Stimulated activated CD8-positive, alpha-beta memory T cell treated with anti-CD3 and anti-CD28 coated beads, Interleukin-12 subunit alpha, Interleukin-12 subunit beta, amount 100 ng/mL, for 24 hours (primary cell): ENCODE results near the gene ACOT7.

Experiments used
- DNase-seq: peaks from one replicate; pipeline ENCODE4 v3.0.0-alpha.2; 2020; ENCODE audit errors: extremely low read depth

Gene ACOT7

DNA sequence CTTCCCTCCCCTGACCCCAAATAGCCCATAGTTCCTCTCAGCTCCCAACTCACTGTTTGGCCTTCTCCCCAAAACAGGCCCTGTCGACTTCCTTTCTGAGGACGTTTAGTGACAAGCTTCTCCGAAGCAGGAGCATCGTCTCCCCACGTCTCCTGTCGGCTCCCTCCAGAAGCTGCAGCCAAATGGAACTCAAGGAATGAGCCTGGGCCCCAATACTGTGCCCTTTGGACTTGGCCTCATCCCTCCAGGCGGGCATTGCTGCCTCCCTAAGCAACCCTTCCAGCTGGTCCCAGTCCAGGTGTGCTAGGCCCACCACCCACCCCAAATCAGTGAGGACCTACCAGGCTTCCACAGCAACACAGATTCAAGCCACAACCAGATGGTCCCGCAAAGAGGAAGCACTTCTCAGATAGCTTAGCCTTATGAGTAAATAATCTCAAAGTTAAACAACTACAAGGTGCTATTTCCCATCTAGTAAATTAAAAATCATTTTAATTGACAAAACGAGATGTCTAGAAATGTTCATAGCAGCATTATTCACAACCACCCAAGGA, 33.0 kb downstream of the ACOT7 start:
- DNase-seq = no peak

- DNase-seq = no peak
Observed at GRCh38 chr1:6360117-6360496, 33.5 kb downstream of the ACOT7 start.

DNA sequence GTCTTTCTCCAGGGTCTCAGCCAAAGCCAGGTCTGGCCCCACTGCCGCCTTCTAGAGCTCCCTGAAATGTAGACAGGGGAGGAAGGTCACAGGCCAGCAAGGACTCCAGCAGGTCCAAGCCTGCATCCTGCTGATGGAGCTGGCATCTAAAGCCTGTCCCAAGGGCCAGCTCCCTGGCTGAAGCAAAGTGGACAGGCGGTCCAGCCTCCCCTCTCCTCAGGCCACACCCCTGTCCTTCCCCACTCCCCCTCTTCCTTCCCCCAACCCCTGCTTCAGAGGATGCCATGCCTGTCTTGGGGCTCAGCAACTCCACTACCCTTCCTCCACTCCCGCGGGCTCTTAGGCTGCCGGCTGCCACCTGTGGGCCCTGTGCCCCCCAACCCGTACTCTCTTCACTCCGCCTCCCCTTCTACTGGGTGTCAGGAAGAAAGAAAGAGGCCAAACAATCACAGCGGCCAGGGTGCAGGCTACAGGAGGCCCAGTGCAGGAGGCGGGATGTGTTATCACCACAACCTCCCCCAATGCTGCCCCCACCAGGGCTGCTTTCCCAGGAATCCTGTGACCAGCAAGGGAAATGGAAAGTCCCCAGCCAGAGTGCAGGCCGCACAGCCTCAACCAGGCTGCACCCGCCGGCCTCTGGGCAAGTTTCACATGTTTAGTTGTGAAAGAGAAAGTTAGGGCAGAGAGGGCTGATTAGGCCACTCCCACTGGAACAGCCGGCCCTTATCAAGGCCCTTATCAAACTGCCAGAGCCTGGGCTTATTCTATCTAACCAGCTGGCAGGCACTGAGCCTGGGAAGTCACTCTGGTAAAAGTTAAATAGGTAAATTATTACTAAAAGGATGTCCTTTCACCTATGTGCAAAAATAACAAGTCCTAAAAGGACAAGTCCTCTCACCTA, 34.1 kb downstream of the ACOT7 start:
- DNase-seq = no peak

GRCh38 chr1:6358757-6359201, 34.8 kb downstream of the ACOT7 start:
- DNase-seq = no peak

DNA sequence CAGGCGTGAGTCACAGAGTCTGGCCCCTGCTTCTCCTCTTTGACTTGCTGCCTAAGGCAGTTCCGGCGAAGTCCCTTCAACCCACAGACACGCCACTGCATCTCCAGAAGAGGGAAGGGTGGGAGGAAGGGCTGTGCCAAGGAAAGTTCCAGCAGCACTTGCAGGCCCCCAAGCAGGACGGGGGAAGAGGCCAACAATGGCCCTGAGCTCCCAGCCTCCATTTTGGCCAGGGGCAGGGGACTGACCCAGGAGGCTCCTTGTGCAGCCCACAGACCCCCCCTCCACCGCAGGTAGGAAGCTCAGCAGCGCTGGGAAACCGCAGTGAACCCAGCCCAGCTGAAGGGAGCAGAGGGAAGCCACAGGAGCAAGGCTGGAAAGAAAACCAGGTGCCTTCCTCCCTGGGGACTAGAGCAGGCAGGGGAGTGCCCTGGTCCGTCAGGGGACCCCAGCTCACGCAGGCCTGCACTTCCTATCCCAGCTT, 35.4 kb downstream of the ACOT7 start:
- no peak for DNase-seq

DNA sequence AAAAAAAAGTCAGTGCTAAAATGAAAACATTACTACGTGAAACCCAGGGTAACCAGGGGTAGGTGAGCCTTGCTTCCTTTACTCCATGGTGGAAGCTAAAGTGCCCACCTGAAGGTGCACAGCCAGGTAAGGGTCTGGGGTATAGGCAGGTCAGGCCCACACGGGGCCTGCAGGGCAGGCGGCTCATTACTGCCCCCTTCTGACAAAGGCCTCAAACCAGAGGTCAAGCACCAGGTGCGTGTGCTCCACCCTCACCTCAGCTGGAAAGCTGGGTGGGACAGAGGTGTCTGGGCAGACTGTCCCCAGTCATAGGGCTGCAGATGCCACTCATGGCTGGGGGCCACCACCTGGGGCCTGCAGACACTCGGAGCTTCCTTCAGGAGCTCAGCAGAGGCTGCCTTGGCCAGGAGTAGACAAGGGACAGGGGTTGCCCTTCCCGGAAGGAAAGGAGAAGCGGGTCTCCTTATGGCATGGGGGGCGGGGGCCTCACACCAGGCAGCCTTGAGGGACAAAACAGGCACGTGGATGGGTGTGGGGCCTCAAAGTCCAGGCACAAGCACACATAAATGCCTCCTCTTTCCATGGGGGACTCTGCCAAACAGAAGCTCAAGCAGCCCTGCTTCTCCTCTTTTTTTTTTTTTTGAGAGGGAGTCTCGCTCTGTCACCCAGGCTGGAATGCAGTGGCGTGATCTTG, 36.2 kb downstream of the ACOT7 start:
- no peak for DNase-seq

DNA sequence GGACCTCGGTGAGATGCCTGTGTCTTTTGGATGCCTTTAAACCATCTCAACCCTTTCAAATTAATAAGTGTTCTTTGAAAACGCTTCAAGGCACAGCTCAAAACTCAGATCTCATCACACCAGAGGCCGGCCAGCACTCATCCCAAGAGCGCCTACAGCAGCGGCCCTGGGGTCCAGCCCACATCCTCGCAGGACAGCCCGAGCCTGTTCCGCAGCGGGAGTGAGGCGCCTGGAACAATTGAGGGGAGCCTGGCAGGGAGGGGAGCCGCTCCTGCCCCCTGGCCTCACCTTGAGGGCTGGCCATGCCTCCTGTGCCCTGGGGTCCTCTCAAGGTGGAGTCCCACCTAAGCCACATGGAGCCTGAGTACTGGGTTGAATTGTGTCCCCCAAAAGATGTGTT, 37.9 kb downstream of the ACOT7 start:
- DNase-seq = no peak

GRCh38 chr1:6354659-6355317, 38.8 kb downstream of the ACOT7 start:
- DNase-seq = no peak

DNA sequence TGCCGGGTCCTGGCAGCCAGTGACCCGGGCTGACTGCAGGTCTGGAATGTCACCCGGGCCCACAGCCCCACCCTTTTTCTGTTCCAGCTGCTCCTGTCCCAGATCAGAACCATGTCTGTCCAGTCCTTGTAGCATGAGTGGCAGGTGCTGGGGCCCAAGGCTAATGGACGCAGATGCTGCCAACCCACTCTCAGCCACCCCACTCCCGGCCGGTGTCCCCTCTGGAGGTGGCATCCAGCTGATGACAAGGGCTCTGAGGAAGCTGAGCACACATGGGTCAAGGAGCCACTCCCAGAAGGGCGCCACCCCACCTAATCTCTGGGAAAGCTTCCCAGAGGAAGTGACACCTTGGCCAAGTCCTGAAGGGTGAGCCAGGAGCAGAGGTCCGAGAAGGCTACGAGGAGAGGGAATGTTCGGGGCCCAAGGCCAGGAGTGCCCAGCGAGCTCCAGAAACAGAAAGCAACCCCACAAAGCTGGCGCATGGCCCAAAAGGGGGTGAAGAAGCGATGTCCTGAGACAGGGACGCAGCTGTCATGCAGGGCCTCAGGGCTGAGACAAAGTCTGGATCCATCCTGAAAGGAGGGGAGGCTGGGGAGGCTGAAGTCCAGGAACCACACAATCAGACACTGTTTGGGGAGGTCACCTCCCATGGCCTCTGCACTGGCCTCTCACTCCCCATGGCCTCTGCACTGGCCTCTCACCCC, 39.5 kb downstream of the ACOT7 start:
- no peak for DNase-seq

DNA sequence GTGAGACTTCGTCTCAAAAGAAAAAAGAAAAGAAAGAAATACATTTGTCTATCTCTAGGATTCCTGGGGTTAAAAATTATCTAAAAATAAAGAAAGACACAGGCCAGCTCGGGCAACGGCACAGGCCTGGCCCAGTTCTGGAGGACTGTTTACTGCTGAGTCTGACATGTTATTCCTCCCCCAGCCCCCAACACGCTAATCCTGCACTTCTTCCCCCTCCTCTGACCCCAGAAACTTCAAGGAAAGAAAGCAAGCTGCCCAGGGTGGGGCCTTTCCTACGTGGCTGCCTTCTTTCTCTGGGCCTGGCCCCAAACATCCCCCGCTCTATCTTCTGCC, 40.0 kb downstream of the ACOT7 start:
- no peak for DNase-seq

GRCh38 chr1:6352138-6352563, 41.4 kb downstream of the ACOT7 start:
- DNase-seq = no peak

DNA sequence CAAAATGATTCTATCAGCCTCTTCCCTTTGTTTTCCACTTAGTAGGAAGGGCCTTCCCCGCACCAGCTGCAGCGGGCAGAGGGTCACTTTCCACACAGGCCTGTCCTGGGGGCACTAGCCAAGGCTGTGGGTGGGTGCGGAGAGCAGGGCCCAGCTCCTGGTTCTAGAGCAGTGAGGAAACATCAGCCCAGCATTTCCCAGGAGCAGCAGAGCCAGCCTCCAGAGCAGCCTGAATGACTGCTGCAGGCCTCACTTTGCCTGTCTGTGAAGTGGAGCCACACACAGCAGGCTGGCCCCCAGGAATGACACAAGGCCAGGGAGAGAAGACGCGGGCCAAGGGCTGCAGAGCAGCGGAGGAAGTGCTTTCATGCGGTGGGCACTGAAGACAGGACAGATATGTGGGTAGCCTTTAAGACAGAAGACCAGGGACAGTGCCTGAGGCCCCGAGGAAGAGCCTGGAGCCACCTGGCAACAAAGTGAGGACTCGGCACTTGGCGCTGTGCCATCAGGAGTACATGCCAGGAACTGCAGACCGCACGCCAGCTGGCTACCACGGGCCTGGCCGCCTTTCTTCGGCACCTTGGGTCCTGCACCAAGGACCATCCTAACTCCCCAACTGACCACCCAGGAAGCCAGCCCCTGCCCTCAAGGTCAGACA, 42.0 kb downstream of the ACOT7 start:
- no peak for DNase-seq

DNA sequence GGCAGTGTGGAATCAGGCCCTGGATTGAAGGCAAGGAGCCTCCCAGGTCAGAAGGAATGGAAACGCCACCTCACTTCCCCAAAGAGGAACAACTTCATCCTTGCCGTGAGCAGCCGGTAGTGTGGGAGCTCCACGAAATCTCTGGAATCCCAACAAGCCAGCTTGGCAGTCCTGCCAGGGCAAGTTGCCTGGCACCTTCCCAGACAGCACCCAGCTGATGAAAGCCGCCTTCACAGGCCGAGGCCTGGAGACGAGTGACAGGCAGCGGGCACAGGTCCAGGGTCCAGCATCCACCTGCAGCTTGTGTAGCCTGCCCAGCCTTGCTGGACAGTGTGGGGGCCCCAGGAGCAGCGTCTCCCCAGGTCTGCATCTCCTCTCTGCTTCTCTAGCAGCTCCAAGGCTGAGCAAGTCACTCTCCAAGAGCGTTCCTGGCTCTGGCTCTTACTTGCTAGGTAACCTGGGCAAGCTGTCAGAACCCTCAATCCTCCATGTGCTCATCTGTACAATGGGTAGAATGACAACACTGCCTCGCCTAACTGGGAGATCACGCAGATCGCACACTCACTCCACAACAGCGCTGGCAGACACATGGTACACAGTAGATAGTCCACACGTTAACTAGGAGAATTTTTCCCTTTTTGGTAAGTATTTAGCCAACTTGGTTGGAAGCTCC, 43.0 kb downstream of the ACOT7 start:
- DNase-seq = no peak

- DNase-seq = no peak
Observed at GRCh38 chr1:6349254-6349943, 44.2 kb downstream of the ACOT7 start.

GRCh38 chr1:6348511-6349191, 44.9 kb downstream of the ACOT7 start:
- DNase-seq = no peak

DNA sequence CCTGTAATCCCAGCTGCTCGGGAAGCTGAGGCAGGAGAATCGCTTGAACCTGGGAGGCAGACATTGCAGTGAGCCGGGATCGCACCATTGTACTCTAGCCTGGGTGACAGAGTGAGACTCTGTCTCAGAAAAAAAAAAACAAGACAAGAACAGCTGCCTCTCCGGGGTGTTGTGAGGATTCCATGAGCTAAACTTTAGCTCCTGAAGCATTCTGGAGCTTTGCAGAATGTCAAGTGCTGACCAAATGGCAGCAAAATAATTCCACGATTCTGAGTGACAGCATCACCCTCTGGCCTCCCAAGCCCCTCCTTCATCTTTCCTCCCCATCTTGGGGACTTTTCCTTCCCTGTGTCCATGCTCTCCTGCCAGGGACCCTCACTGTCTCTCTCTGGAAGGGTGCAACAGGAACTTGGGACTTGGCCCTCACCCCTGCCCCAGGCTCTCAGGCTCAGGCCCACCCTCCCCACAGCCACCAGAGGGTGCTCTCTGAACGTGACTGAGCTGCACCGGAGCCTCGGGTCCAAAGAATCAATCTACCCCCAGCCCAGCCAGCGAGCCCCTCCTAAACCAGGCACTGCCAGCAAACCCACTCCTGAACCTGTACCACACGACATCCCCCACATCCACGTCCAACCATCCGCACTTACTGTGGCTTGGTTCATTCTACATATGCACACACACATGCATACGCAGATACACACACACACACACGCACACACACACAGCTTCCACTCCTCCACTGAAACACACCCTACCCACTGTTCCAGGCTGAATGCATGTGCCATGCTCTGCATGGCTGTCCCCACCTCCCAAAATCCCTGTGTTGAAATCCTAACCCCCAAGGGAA, 45.7 kb downstream of the ACOT7 start:
- DNase-seq = no peak

GRCh38 chr1:6345460-6345859, 48.1 kb downstream of the ACOT7 start:
- no peak for DNase-seq

DNA sequence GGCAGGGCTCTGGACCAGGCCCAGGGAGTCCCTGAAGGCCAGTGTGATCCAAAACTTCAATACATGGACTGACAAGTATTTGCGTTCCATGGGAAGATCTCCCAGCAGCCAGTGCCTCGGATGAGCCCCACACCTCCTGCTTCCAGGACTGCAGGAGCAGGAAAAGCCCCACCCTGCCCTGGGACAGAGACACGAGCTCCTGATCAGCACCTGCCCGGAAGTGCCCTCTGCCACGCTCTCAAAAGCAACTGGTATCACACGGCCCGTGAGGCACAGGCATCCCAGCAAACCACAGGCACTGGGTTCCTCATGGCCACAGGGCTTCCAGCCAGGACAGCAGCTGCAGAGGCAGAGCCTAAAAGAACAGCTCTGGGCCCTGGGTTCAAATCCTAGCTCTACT, 48.6 kb downstream of the ACOT7 start:
- DNase-seq = no peak
